Eye (tissue), 1 donor: ENCODE measurements around the gene CDH9.
A peak's percentile ranks its signal among the peaks of the same experiment; 100 is the strongest.

ENCODE experiments used
- DNase-seq: peaks from one replicate; pipeline ENCODE4 v3.0.0-alpha.2; 2015

CDH9 gene

GRCh38 chr5:27038476-27038875 is at the start of gene CDH9:
Gene CDH9 (minus strand): TSS chr5:27038586. CDS start chr5:26988333, 50,253 bp downstream.
- DNase-seq: peak; percentile 24

- peak; percentile 31 for DNase-seq
These were observed 49.4 kb upstream of the CDH9 start for GRCh38 chr5:27087747-27088146.

- DNase-seq: peak; percentile 7
These were observed 45.3 kb upstream of the CDH9 start for GRCh38 chr5:27083449-27084415.

GRCh38 chr5:27080147-27080546 is 41.8 kb upstream of the CDH9 start:
- no peak for DNase-seq

- no peak for DNase-seq
These were observed 24.1 kb upstream of the CDH9 start for GRCh38 chr5:27062451-27062850.

- no peak for DNase-seq
These were observed 10.1 kb upstream of the CDH9 start for GRCh38 chr5:27048510-27048909.

- no peak for DNase-seq
These were observed 3.0 kb upstream of the CDH9 start for GRCh38 chr5:27041372-27041771.

- DNase-seq: no peak
These were observed 3.8 kb downstream of the CDH9 start for GRCh38 chr5:27034565-27034964.

- DNase-seq: no peak
These were observed 11.6 kb downstream of the CDH9 start for GRCh38 chr5:27026801-27027200.

- DNase-seq: no peak
These were observed 12.3 kb downstream of the CDH9 start for GRCh38 chr5:27026063-27026462.

GRCh38 chr5:27021471-27021870 is 16.9 kb downstream of the CDH9 start:
- no peak for DNase-seq

GRCh38 chr5:27020973-27021372 is 17.4 kb downstream of the CDH9 start:
- peak; percentile 59 for DNase-seq

- DNase-seq: no peak
These were observed 22.6 kb downstream of the CDH9 start for GRCh38 chr5:27015758-27016157.

- DNase-seq: no peak
These were observed 27.1 kb downstream of the CDH9 start for GRCh38 chr5:27011274-27011673.

GRCh38 chr5:27010646-27011045 is 27.7 kb downstream of the CDH9 start:
- no peak for DNase-seq

GRCh38 chr5:27009540-27009915 is 28.9 kb downstream of the CDH9 start:
- no peak for DNase-seq

GRCh38 chr5:27008604-27009539 is 29.5 kb downstream of the CDH9 start:
- DNase-seq: no peak

- no peak for DNase-seq
These were observed 31.3 kb downstream of the CDH9 start for GRCh38 chr5:27007121-27007520.

- DNase-seq: no peak
These were observed 51.4 kb downstream of the CDH9 start for GRCh38 chr5:26986985-26987384.

- no peak for DNase-seq
These were observed 56.6 kb downstream of the CDH9 start for GRCh38 chr5:26981750-26982149.

GRCh38 chr5:26959290-26959689 is 79.1 kb downstream of the CDH9 start:
- DNase-seq: no peak

GRCh38 chr5:26955161-26955560 is 83.2 kb downstream of the CDH9 start:
- no peak for DNase-seq

GRCh38 chr5:26948921-26949320 is 89.5 kb downstream of the CDH9 start:
- no peak for DNase-seq

- no peak for DNase-seq
These were observed 92.5 kb downstream of the CDH9 start for GRCh38 chr5:26945901-26946300.
